DMS153 (cell line): ENCODE results near the gene MSMO1.

Source experiments
- DNase-seq: peaks from one replicate; lab custom pipeline; 2025; lab: John Stamatoyannopoulos, UW

MSMO1 gene

DNA sequence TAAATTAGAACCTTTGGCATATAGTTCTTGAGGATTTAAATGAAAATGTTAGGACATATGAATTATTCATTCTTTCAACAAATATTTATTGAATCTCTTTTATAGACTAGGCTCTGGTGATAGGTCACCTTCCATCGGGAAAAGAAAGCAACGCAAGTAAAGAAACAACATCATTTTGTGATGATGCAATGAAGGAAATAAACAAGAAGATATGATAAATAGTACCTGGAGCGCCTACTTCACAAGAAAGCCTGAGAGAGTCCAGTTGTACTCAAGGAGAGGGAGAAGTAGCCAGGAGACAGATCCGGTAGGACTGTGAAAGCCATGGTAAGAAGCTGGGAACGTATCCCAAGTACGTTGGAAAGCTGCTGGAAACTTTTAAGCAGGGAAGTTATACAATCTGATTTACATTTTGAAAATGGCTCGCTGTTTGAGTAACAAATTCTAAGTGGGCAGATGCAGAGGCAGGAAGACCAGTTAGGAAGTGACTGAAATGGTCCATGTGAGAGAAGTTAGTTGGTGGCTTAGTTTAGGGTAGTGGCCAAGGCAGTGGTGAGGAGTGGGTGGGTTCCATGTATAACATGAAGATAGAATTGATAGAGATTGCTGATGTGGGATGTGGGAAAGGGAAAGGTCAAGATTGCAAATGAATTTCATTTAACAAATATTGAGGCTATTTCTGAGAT lies 33.7 kb downstream of the MSMO1 start:
- no peak for DNase-seq

DNA sequence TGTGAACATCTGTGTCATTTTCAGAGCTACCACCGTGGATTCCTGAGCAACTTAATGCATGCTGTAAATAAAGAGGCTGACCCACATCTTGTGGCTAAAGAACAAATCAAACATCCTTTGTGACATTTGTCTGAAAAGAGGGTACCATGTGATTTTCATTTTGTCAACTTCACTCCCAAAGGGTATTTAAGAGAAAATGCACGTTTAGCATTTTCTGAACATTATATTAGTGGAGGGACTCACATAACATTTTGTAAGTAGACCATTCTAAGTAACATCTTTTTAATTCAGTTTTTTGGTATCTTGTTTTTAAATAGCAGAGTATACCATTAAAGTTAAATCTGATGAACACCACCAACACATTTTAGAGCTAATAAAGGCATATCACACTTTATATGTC lies 34.3 kb downstream of the MSMO1 start:
- no peak for DNase-seq

DNA sequence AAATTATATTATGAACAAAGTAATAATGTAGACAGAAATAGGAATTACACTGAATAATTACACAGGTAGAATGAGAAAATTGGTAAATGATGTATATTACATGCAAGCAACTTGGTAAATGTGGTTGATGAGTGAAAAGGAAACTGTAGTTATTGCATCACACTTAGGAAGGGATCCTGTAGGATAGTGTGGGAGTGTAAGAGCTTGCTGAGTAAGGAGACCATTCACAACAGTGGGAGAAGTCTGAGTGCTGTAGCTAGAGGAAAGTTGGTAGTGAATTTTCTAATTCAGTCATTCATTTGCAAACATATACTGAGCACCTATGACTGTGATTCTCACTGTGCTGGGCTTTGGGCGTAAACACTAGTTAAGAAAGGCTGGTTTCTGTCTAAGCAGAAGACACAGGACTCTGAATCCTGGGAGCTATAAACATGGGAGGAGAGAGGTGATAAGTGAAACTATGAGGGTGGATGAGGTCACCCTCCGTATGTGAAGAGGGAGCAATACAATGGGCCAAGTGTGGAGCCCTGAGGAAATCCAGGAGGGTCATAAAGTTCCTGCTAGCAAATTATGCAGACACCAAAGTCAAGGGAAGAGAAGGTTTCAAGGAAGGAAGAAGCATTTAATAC lies 37.1 kb downstream of the MSMO1 start:
- no peak for DNase-seq

DNA sequence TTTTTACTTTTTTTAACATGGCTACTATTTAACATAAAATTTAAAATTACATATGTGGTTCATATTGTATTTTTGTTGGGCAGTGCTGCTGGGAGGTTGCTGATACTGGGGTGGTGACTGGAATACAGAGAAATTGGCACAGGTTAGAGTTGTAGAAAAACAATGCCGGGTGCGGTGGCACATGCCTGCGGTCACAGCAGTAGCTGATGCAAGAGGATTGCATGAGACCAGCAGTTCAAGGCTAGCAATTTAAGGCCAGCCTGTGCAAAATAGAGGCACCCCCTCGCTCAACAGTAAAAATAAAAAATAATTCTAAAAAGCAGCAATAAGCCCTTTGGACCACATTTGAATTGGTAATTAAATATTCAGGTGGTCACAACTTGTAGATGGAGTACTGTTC lies 39.6 kb downstream of the MSMO1 start:
- DNase-seq: no peak

DNA sequence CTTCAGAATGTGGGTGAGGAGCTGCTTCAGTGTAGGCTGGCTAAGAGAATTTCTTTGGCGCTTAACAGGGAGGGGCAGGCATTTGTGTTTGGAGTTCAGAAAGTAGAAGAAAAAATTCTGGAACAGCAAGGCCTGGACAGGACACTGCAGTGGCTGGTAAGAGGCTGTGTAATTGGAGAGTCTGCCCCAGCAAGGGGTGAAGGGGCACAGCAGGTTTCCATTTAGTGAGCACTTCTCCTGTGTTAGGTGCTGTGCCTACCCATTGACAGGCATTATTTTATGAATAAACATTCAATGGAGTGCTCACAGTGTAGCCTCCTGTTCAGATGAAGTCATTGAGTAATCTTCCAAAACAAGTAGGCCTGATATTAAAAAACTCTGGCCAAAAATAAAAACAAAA lies 40.6 kb downstream of the MSMO1 start:
- no peak for DNase-seq

DNA sequence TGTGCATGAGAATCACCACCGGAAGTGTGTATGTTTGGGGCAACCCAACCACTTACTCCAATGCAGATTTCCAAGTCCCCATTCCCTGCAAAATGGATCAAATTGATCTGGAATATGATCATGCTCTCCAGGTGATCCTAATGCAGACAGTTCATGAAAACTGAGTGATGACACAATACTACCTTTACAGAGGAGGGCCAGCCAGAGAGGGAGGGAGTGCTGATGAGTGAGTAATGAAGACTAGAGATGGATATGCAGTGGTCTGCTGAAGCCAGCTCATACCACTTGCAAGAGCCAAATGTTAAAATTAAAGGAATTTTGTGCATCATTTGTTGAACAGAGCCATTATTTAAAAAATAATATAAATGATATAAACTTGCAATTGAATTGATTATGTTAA lies 41.1 kb downstream of the MSMO1 start:
- DNase-seq: no peak

DNA sequence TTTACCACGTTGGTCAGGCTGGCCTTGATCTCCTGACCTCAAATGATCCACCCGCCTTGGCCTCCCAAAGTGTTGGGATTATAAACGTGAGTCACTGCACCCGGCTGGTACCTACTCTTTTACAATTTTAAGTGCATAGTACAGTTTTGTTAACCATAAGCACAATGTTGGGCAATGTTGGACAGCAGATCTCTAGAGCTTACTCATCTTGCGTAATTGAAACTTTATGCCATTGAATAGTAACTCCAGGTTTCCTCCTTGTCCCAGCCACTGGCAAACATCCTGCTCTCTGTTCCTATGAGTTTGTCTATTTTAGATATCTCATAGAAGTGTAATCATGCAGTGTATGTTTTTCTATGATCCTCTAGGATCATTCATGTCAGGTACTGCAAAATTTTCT lies 42.1 kb downstream of the MSMO1 start:
- no peak for DNase-seq

DNA sequence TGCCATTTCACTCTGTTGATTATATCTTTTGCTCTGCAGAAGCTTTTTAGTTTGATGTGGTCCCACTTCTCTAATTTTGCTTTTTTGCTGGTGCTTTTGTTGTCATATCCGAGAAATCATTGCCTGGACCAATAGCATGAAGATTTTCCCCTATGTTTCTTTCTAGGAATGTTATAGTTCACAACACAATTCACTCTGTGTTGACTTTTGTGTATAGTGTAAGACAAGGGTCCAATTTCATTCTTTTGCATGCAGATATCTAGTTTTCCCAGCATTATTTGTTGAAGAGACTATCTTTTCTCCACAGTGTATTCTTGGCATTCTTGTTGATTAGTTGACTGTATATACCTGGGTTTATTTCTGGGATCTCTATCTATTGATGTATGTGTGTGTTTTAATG lies 43.1 kb downstream of the MSMO1 start:
- DNase-seq: no peak

DNA sequence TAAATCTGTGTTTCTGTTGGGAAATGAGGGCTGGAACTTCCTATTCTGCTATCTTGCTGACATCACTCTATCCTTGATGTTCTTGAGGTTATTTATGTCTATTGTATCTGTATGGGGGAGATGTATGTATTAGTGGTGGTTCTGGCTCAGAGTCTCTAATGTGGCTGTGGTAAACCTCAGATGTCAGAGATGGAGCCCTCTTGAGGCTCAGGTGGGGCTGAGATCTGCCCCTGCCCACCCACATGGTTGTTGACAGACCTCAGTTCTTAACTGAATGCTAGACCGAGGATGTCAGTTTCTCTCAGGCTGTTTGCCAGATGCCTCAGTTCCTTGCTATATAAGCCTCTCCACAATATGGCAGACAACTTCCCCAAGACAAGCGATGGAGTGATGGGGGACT lies 48.0 kb downstream of the MSMO1 start:
- DNase-seq: no peak

DNA sequence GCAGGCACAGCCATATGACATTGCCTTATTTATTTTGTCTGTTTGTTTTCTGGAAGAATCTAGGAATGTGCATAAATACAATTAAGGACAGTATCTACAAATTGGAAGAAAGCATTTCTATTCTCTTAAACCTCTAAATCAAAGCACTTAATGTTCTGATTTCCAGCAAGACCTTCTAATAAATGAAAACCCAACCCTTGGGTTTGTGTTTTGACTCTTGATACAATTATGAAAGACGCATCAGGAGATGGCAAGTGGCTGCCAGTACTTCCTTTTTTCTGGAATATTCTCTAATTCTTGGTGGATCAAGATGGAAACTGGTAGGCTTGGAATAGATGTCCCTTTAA lies 50.9 kb downstream of the MSMO1 start:
- DNase-seq: no peak

DNA sequence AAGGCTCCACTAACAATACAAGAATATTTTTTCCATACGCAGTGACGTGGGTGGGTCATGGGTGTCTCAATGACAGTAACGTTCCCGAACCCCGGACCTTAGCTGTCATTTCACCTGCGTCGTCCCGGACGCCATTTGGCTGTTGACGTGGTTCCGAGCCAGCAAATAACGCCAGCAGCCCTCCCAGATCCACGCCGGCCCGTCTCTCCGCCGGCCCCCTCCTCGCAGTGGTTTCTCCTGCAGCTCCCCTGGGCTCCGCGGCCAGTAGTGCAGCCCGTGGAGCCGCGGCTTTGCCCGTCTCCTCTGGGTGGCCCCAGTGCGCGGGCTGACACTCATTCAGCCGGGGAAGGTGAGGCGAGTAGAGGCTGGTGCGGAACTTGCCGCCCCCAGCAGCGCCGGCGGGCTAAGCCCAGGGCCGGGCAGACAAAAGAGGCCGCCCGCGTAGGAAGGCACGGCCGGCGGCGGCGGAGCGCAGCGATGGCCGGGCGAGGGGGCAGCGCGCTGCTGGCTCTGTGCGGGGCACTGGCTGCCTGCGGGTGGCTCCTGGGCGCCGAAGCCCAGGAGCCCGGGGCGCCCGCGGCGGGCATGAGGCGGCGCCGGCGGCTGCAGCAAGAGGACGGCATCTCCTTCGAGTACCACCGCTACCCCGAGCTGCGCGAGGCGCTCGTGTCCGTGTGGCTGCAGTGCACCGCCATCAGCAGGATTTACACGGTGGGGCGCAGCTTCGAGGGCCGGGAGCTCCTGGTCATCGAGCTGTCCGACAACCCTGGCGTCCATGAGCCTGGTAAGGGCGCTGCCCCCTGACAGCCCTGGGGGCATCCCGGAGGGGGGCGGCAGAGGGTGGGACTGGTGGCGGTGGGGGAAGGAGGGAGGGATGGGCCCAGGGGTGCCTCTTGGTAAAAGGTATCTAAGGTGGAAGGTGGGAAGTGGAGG lies 51.5 kb downstream of the MSMO1 start, which contains the start of gene CPE:
Gene CPE, plus strand, starts transcription at position 264 of the 933 bp plus-strand sequence. Its CDS starts 214 bp downstream, at position 478.
- peak; percentile 76 for DNase-seq

DNA sequence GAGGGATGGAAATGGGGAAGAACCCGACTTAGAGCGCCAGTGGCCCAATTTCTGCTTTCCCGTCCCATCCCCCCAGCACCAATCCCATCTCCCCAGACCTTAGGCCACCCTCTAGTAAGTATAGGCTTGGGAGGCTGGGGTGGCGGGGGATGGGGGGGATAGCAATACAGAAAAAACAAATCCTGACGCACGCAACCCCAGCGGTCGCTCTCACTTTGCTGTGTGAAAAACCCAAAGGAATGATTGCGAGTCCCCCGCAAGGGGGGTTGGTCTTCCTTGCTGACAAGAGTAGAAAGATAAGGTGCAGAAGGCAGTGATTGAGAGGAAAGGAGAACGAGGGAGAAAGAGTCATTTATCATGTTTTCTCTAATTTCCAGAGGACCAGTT lies 52.2 kb downstream of the MSMO1 start:
- no peak for DNase-seq

DNA sequence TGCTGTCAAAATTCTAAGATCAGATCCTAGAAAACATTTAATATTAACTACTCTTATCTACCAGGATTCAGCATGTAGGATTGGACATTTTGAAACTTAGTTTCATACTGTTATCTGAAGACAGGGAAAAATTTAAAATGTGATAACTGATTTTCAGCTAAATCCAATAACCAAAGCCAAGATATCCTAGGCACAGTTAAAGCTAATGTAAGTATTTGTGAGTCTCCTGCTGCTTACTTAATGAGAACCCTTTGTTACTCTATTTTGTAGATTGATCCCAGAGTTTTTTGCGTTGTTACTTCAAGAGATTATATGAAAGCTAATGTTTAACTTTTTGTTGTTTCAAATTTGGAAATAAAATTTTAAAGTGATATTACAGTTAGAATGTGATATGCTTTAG lies 53.3 kb downstream of the MSMO1 start:
- no peak for DNase-seq

DNA sequence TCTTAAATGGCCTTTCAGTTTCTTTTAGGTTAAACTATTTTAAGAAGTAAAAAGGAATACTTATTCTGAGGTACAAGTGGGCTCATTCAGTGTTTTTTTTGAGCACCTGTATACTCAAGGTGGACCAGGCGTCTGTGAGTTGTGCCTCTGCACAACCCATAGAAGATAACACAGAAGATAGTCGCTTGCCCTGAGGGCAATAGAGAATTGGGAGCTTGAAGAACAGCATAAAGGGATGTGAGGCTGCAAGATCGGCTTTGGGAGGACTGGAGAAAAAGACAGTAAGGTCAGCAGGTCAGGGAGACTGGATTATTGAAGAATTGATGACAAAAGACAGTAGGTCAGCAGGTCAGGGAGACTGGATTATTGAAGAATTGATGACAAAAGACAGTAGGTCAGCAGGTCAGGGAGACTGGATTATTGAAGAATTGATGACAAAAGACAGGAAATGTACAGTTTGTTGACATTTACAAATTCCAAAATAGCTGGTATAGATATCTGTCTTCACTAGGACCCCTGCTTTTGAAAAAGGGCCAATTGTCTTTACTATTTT lies 54.4 kb downstream of the MSMO1 start:
- DNase-seq: no peak

DNA sequence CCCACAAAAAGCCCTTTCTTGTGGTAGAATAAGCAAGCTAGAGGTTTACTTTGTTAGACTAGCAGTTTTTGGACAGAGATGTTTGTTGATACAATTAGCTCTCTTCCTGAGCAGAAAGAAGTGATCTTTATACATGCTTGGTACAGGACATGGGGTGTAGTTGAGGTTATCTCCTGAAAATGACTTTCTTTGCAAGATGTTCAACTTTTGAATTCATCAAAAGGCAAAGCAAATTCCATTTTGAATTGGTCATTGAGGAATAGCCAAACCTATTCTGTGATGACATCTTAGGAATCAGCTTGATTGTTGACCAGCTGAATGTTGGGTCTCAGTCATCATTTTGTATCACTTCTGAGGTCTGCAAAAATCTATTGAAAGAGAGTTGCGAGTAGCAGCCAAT lies 55.2 kb downstream of the MSMO1 start:
- DNase-seq: no peak

DNA sequence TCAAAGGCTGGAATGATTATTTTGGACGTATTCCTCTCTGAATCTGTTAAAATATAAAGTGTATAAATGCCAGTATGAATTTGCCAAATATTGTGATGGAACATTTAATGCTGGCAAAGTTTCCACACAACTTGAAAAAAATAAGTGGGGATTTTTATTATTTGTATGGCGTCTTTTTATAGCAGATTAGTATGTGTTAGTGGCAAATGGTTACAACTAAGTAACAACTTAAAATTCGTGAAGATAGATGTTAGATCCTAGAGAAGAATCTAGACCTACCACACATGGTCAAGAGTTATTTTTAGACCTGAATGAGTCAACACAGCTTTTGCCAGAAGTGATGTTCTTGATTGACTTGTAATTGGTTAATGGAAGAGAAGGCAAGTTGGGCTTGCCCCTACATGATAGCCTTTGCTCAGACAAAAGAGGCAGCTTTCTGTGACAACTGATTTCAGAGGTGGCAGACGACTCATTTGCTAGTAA lies 56.2 kb downstream of the MSMO1 start:
- DNase-seq: peak; percentile 82

DNA sequence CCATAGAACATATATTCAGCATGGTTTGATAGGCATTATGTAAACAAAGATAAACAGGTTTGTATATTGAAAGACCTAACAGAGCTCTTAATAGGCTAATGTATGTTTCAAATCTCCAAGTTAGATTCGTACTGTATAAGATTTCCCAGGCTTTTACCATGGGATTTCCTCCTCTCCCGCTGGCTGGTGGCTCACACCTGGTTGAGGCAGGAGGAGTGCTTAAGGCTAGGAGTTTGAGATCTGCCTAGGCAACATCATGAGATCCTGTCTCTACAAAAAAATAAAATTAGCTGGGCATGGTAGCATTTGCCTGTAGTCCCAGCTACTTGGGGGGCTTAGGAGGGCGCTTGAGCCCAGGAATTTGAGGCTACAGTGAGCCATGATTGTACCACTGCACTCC lies 56.7 kb downstream of the MSMO1 start:
- DNase-seq: no peak

DNA sequence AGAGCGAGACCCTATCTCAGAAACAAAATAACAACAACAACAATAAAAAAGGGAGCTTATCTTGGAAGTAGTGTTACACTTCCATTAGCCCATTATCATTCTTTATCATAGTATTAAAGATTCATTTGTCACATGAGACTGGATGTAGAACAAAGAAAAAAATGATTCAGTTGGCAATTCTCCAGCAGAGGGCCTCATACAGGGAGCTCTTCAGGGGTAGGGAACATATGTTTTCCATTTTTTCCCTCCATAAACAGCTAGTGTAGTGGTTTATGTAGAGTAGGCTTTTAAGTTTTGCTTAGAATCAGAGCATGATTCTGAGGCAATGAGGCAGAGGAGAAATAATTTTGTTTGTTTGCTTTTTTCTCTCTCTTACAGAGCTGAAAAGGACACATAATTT lies 57.1 kb downstream of the MSMO1 start:
- DNase-seq: peak; percentile 60

DNA sequence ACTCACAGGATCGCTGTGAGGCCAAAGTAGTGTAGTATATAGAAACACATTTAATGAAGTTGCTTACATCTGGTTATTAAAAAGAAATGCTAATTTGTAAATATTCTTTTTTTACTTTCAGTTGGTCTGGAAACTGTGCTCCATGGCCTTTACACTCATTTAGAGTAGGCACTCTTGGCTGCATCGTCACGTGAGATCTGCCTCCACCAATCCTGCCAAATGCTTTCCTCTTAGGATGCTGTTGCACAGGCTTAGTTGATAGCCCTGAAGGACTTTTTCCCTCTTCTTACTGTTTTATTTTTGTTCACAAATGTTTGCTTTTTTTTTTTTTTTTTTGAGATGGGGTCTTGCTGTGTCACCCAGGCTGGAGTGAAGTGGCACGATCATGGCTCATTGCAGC lies 57.7 kb downstream of the MSMO1 start:
- no peak for DNase-seq

DNA sequence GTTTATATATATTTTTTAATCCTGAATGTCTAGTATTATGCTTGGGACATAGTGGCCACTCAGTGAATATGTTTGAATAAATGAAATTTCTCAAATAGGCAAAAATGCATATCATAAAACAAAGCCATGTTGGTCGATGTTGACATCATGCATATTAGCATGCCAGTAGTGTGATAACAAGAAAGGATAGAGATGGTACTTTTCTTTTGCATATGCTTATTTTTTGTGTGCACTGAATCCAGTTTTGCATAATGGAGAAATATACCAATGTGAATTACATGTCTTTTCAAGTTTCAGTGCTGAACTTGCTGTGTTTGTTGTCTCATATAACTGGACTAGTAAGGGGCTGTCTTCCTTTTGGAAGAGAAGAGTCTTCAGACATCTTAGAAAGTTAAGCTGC lies 58.9 kb downstream of the MSMO1 start:
- DNase-seq: no peak

DNA sequence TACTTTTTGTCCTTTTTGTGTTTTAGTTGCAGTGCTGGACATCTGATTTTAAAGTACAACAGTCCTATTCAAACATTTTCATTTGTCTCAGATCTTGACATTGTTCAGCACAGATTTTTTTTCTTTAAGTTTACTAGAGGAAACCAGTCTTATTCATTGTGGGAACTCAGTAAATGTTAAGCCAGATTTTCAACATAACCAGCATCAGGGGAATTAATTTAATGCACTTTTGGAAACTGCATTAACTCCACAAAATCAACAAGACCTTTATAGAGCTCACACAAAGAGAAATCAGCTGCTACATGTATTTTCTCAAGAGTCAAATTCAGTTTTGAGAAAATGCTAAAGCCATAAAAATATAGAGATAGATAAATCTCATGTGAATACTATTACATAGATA lies 61.3 kb downstream of the MSMO1 start:
- no peak for DNase-seq
